Metanephros (tissue), 2 donors: ENCODE measurements around the gene LRR1. TPM values are rescaled to one million over a fixed set of nuclear protein-coding genes. Genes with fewer than 3 reads are reported as not detected.

Source experiments
- small RNA-seq: library from RNA; depleted of rRNA; stranded (forward); fragments of <200 nt; gene quantifications from one replicate; pipeline ENCODE3, GENCODE V24; 2014; ENCODE audit warnings: low replicate concordance
- total RNA-seq: library from RNA; depleted of rRNA; stranded (reverse); fragments of >200 nt; gene quantifications from one replicate; pipeline ENCODE4 v1.2.3, GENCODE V29; 2014

Gene LRR1
- 9.5 TPM for total RNA-seq

GRCh38 chr14:49598485-49599300 lies at the start of gene LRR1:
LRR1 (plus strand) TSS chr14:49598940; CDS start chr14:49599021, 81 bp downstream.

GRCh38 chr14:49585803-49586672 lies 12.7 kb upstream of the LRR1 start, which contains the start of gene RPS29:
RPS29 (minus strand) TSS chr14:49586380; CDS start chr14:49586346, 34 bp downstream.

GRCh38 chr14:49620182-49621113 lies 21.7 kb downstream of the LRR1 start, which contains the start of the genes MGAT2 and RPL36AL:
MGAT2 (plus strand) TSS chr14:49620799; CDS start chr14:49621269, 470 bp downstream.
RPL36AL (minus strand) TSS chr14:49620626; CDS start chr14:49619104, 1,522 bp downstream.

GRCh38 chr14:49634547-49635334 lies 36.0 kb downstream of the LRR1 start, which contains the start of gene DNAAF2:
DNAAF2 (minus strand) TSS chr14:49635244; CDS start chr14:49635149, 95 bp downstream.

Small RNA genes lying within 50 kb of the gene (small RNA-seq; reads per million reads assigned to genes)
- not detected for gene AL139099.3
- gene AL139099.4 = not detected
- not detected for gene RF00019
- gene RNA5SP384 = not detected

Other genes with a start within 250 kb of the LRR1 start
- 1,629 TPM for gene RPS29, start 12.6 kb upstream of the LRR1 start, total RNA-seq
- gene RPL36AL, start 21.7 kb downstream of the LRR1 start, total RNA-seq = 75.4 TPM
- 24.9 TPM for gene MGAT2, start 21.9 kb downstream of the LRR1 start, total RNA-seq
- 10.9 TPM for gene DNAAF2, start 36.3 kb downstream of the LRR1 start, total RNA-seq
- 14.4 TPM for gene POLE2, start 89.3 kb downstream of the LRR1 start, total RNA-seq
- gene KLHDC1, start 94.2 kb downstream of the LRR1 start, total RNA-seq = 6.2 TPM
- gene KLHDC2, start 169.2 kb downstream of the LRR1 start, total RNA-seq = 147 TPM